CD4-positive, alpha-beta memory T cell (primary cell): ENCODE results near the gene GALNT7. TPM values are rescaled to one million over a fixed set of nuclear protein-coding genes. Genes with fewer than 3 reads are reported as not detected.

Source experiments
- CTCF ChIA-PET: fragments of 350-600 bp; sonication (Branson Sonifier 250); formaldehyde crosslinking; loops from one replicate; lab custom pipeline; 2021; ENCODE audit warnings: inconsistent platforms; ENCODE audit not compliant: partially characterized antibody; lab: Charles Lee
- POLR2A ChIA-PET: fragments of 350-600 bp; sonication (Branson Sonifier 250); formaldehyde crosslinking; loops from one replicate; lab custom pipeline; 2021; ENCODE audit not compliant: partially characterized antibody; lab: Charles Lee
- DNase-seq, 5 donors: peaks; one replicate each; pipeline versions ENCODE4 v3.0.0 to v3.0.0-alpha.2; 2020 to 2022; ENCODE audit warnings: mixed read lengths in 1 of 5
- H3K27ac ChIP-seq: one replicate; pipeline ENCODE4 v1.7.0; 2013; ENCODE audit warnings: low read depth, low read length
- H3K27me3 ChIP-seq: 2 replicates; pipeline ENCODE4 v1.7.0; 2013; ENCODE audit warnings: mild to moderate bottlenecking, low read length, moderate library complexity; ENCODE audit not compliant: insufficient read depth
- H3K36me3 ChIP-seq: 2 replicates; pipeline ENCODE4 v1.7.0; 2013; ENCODE audit warnings: mild to moderate bottlenecking, low read length, moderate library complexity; ENCODE audit not compliant: insufficient read depth
- H3K4me1 ChIP-seq: 2 replicates; pipeline ENCODE4 v1.7.0; 2013; ENCODE audit warnings: mild to moderate bottlenecking, low read length, moderate library complexity; ENCODE audit not compliant: insufficient read depth
- H3K4me3 ChIP-seq, 2 donors: one replicate each; pipeline ENCODE4 v1.7.0; 2013; ENCODE audit warnings: low read length in 2 of 2, mild to moderate bottlenecking in 1 of 2
- H3K9me3 ChIP-seq, 2 donors: one replicate each; pipeline ENCODE4 v1.7.0; 2013; ENCODE audit warnings: low read length in 2 of 2, control low read depth in 1 of 2; ENCODE audit not compliant: control insufficient read depth in 1 of 2
- H3K27ac Mint-ChIP-seq, 7 donors: one replicate each; pipeline ENCODE4 v1.8.0; 2020 to 2021; ENCODE audit warnings: mixed read lengths in 7 of 7, mild to moderate bottlenecking in 6 of 7, inconsistent platforms in 3 of 7, moderate library complexity in 3 of 7
- H3K27me3 Mint-ChIP-seq, 2 donors: one replicate each; pipeline ENCODE4 v1.8.0; 2020 to 2021; ENCODE audit warnings: mixed read lengths in 2 of 2
- H3K36me3 Mint-ChIP-seq, 2 donors: one replicate each; pipeline ENCODE4 v1.8.0; 2020 to 2021; ENCODE audit warnings: mixed read lengths in 2 of 2, inconsistent platforms in 1 of 2, mild to moderate bottlenecking in 1 of 2
- H3K4me1 Mint-ChIP-seq, 4 donors: one replicate each; pipeline ENCODE4 v1.8.0; 2020 to 2021; ENCODE audit warnings: mixed read lengths in 4 of 4, mild to moderate bottlenecking in 1 of 4
- H3K4me3 Mint-ChIP-seq, 8 donors: one replicate each; pipeline ENCODE4 v1.8.0; 2020 to 2021; ENCODE audit warnings: mixed read lengths in 8 of 8, mild to moderate bottlenecking in 7 of 8, moderate library complexity in 6 of 8, inconsistent platforms in 3 of 8
- H3K9me3 Mint-ChIP-seq, 8 donors: one replicate each; pipeline ENCODE4 v1.8.0; 2020 to 2021; ENCODE audit warnings: mixed read lengths in 8 of 8, mild to moderate bottlenecking in 5 of 8, inconsistent platforms in 3 of 8, moderate library complexity in 1 of 8
- intact Hi-C: fragments of 100-400 bp; cut with micrococcal nuclease; formaldehyde crosslinking; loops from one replicate; pipeline ENCODE4 v1.15.1; 2023
- polyA plus RNA-seq, 2 donors: library from polyadenylated mRNA; unstranded; fragments of 300-500 nt; fragmentation: Illumina TruSeq; gene quantifications; one replicate each; pipeline ENCODE4 v1.2.3, GENCODE V29; 2021
- total RNA-seq, 2 experiments: library from RNA; stranded (reverse); gene quantifications; one replicate each; pipeline ENCODE4 v1.2.3, GENCODE V29; 2021

The GALNT7 gene
- total and polyA plus RNA-seq, 4 experiments from 2014 or later = 12.6 to 26.3 (median 22.3) TPM

- H3K27me3 Mint-ChIP-seq = no peaks in the 10 kb centered on the region
- intact Hi-C loops = loop anchor here (2.0 kb wide), 1 partner anchor 240 kb away; no protein-coding TSS in a partner anchor
- Histone ChIP-seq H3K9me3 (no peaks in the 10 kb centered on the region), H3K4me3 (no peak overlapping the region), H3K27me3 (no peaks in the 10 kb centered on the region), H3K36me3 (no peaks in the 10 kb centered on the region), H3K27ac (no peak overlapping the region), H3K4me1 (peaks cover 27% of the 10 kb centered on the region)
- ChIA-PET POLR2A (interaction anchor here (1.2 kb wide), 1 partner anchor 97 kb away, joined by 4 read pairs; the partner anchor contains the start of gene GALNT7), CTCF (interaction anchor here (1.2 to 2.5 kb wide), 7 partner anchors 12 to 251 kb away, joined by 3 to 14 read pairs (median 4); no protein-coding TSS in a partner anchor)
- H3K27ac Mint-ChIP-seq = peak overlapping the region; percentile 1 to 80 (median 35)
- peaks cover 17 to 28% (median 19%) of the 10 kb centered on the region in 4 donors for H3K4me1 Mint-ChIP-seq
- no peaks in the 10 kb centered on the region for H3K9me3 Mint-ChIP-seq
- H3K4me3 Mint-ChIP-seq = peak overlapping the region in 7 of 8 donors; percentile 12 to 72 (median 38)
- DNase-seq = peak; percentile 40 to 48 (median 42)
- H3K36me3 Mint-ChIP-seq = no peaks in the 10 kb centered on the region
These were observed 96.1 kb downstream of the GALNT7 start for GRCh38 chr4:173264684-173265185.

GRCh38 chr4:173265751-173266150 is 97.1 kb downstream of the GALNT7 start:
- Mint-ChIP-seq H3K27ac (peak overlapping the region in 1 of 7 donors; percentile 29), H3K4me1 (peaks cover 17 to 28% (median 19%) of the 10 kb centered on the region in 4 donors)

GRCh38 chr4:173267711-173268110 is 99.1 kb downstream of the GALNT7 start:
- H3K27ac Mint-ChIP-seq = peak overlapping the region in 1 of 7 donors; percentile 25
- no peak overlapping the region for H3K27ac ChIP-seq
- peaks cover 27% of the 10 kb centered on the region for H3K4me1 ChIP-seq
- no peaks in the 10 kb centered on the region for H3K9me3 Mint-ChIP-seq
- H3K9me3 ChIP-seq = no peaks in the 10 kb centered on the region
- no peaks in the 10 kb centered on the region for H3K27me3 ChIP-seq
- H3K27me3 Mint-ChIP-seq = no peaks in the 10 kb centered on the region
- no peak for DNase-seq
- ChIA-PET POLR2A (no interaction called here), CTCF (interaction anchor here (1.7 kb wide), 1 partner anchor 10 kb away, joined by 6 read pairs; no protein-coding TSS in a partner anchor)
- intact Hi-C loops = no loop called here
- H3K4me1 Mint-ChIP-seq = peaks cover 17 to 28% (median 20%) of the 10 kb centered on the region in 4 donors
- H3K4me3 ChIP-seq = no peak overlapping the region
- peaks cover 2 to 9% of the 10 kb centered on the region in 2 donors for H3K36me3 Mint-ChIP-seq
- no peak overlapping the region for H3K4me3 Mint-ChIP-seq
- H3K36me3 ChIP-seq = no peaks in the 10 kb centered on the region

More at GRCh38 chr4:173265751-173266150, 97.1 kb downstream of the GALNT7 start:
- POLR2A ChIA-PET = no interaction called here
- CTCF ChIA-PET = interaction anchor here (1.3 to 2.5 kb wide), 5 partner anchors 15 to 252 kb away, joined by 3 to 14 read pairs (median 7); no protein-coding TSS in a partner anchor
- no peak for DNase-seq
- intact Hi-C loops = loop anchor here (2.0 kb wide), 1 partner anchor 241 kb away; no protein-coding TSS in a partner anchor
- Histone ChIP-seq H3K4me3 (no peak overlapping the region), H3K27me3 (no peaks in the 10 kb centered on the region), H3K36me3 (no peaks in the 10 kb centered on the region), H3K4me1 (peaks cover 27% of the 10 kb centered on the region), H3K9me3 (no peaks in the 10 kb centered on the region), H3K27ac (no peak overlapping the region)
- Mint-ChIP-seq H3K36me3 (no peaks in the 10 kb centered on the region), H3K27me3 (no peaks in the 10 kb centered on the region), H3K9me3 (no peaks in the 10 kb centered on the region), H3K4me3 (no peak overlapping the region)

- CTCF ChIA-PET = interaction anchor here (1.2 to 2.2 kb wide), 3 partner anchors 11 to 256 kb away, joined by 3 to 6 read pairs (median 5); no protein-coding TSS in a partner anchor
These were observed 100.7 kb downstream of the GALNT7 start for GRCh38 chr4:173269280-173269679.

GRCh38 chr4:173270312-173271027 is 101.9 kb downstream of the GALNT7 start:
- Mint-ChIP-seq H3K27me3 (no peaks in the 10 kb centered on the region), H3K27ac (no peak overlapping the region), H3K9me3 (no peaks in the 10 kb centered on the region), H3K36me3 (peaks cover 4 to 27% of the 10 kb centered on the region in 2 donors), H3K4me3 (no peak overlapping the region), H3K4me1 (peaks cover 0 to 10% (median 4%) of the 10 kb centered on the region in 4 donors)
- Histone ChIP-seq H3K27me3 (no peaks in the 10 kb centered on the region), H3K9me3 (no peaks in the 10 kb centered on the region), H3K27ac (no peak overlapping the region), H3K36me3 (no peaks in the 10 kb centered on the region), H3K4me1 (peaks cover 5% of the 10 kb centered on the region), H3K4me3 (no peak overlapping the region)
- CTCF ChIA-PET = interaction anchor here (1.4 to 3.0 kb wide), 5 partner anchors 10 to 257 kb away, joined by 3 to 10 read pairs (median 5); no protein-coding TSS in a partner anchor
- intact Hi-C loops = no loop called here
- no peak for DNase-seq
- POLR2A ChIA-PET = no interaction called here

More at GRCh38 chr4:173269280-173269679, 100.7 kb downstream of the GALNT7 start:
- no peaks in the 10 kb centered on the region for H3K27me3 ChIP-seq
- peak overlapping the region in 1 of 7 donors; percentile 80 for H3K27ac Mint-ChIP-seq
- H3K36me3 ChIP-seq = no peaks in the 10 kb centered on the region
- DNase-seq = no peak
- no peaks in the 10 kb centered on the region for H3K9me3 ChIP-seq
- H3K4me1 ChIP-seq = peaks cover 15% of the 10 kb centered on the region
- no peak overlapping the region for H3K4me3 Mint-ChIP-seq
- intact Hi-C loops = no loop called here
- no peaks in the 10 kb centered on the region for H3K27me3 Mint-ChIP-seq
- H3K4me1 Mint-ChIP-seq = peaks cover 11 to 22% (median 15%) of the 10 kb centered on the region in 4 donors
- H3K9me3 Mint-ChIP-seq = no peaks in the 10 kb centered on the region
- peaks cover 4 to 18% of the 10 kb centered on the region in 2 donors for H3K36me3 Mint-ChIP-seq
- H3K27ac ChIP-seq = no peak overlapping the region
- POLR2A ChIA-PET = no interaction called here
- H3K4me3 ChIP-seq = no peak overlapping the region

GRCh38 chr4:173272314-173272713 is 103.7 kb downstream of the GALNT7 start:
- Histone ChIP-seq H3K4me1 (peaks cover 5% of the 10 kb centered on the region), H3K27me3 (no peaks in the 10 kb centered on the region), H3K27ac (no peak overlapping the region), H3K4me3 (no peak overlapping the region), H3K36me3 (no peaks in the 10 kb centered on the region), H3K9me3 (no peaks in the 10 kb centered on the region)
- intact Hi-C loops = no loop called here
- CTCF ChIA-PET = interaction anchor here (3.0 kb wide), 1 partner anchor 15 kb away, joined by 10 read pairs; no protein-coding TSS in a partner anchor
- POLR2A ChIA-PET = no interaction called here
- peaks cover 4 to 27% of the 10 kb centered on the region in 2 donors for H3K36me3 Mint-ChIP-seq
- peaks cover 0 to 3% (median 1%) of the 10 kb centered on the region in 4 donors for H3K4me1 Mint-ChIP-seq
- no peak for DNase-seq
- no peak overlapping the region for H3K27ac Mint-ChIP-seq
- no peak overlapping the region for H3K4me3 Mint-ChIP-seq
- no peaks in the 10 kb centered on the region for H3K9me3 Mint-ChIP-seq
- no peaks in the 10 kb centered on the region for H3K27me3 Mint-ChIP-seq

- no peaks in the 10 kb centered on the region for H3K36me3 ChIP-seq
- H3K9me3 ChIP-seq = no peaks in the 10 kb centered on the region
- H3K4me1 ChIP-seq = peaks cover under 1% of the 10 kb centered on the region
- Mint-ChIP-seq H3K4me1 (peaks cover 0 to 1% (median under 1%) of the 10 kb centered on the region in 4 donors), H3K27me3 (no peaks in the 10 kb centered on the region), H3K36me3 (peaks cover 4 to 33% of the 10 kb centered on the region in 2 donors), H3K9me3 (no peaks in the 10 kb centered on the region), H3K4me3 (no peak overlapping the region), H3K27ac (no peak overlapping the region)
- ChIA-PET CTCF (no interaction called here), POLR2A (no interaction called here)
- H3K27me3 ChIP-seq = no peaks in the 10 kb centered on the region
- intact Hi-C loops = no loop called here
- no peak overlapping the region for H3K4me3 ChIP-seq
- no peak for DNase-seq
- no peak overlapping the region for H3K27ac ChIP-seq
These were observed 104.4 kb downstream of the GALNT7 start for GRCh38 chr4:173272996-173273395.
